HG03064 (cell line): ENCODE results near the gene ARHGAP11A.

ENCODE experiments used
- ATAC-seq: cut with Tn5 transposase; IDR thresholded peaks from one replicate; pipeline ENCODE4 v1.9.1; 2021; ENCODE audit warnings: low read depth; ENCODE audit not compliant: unreplicated experiment

Gene ARHGAP11A

DNA sequence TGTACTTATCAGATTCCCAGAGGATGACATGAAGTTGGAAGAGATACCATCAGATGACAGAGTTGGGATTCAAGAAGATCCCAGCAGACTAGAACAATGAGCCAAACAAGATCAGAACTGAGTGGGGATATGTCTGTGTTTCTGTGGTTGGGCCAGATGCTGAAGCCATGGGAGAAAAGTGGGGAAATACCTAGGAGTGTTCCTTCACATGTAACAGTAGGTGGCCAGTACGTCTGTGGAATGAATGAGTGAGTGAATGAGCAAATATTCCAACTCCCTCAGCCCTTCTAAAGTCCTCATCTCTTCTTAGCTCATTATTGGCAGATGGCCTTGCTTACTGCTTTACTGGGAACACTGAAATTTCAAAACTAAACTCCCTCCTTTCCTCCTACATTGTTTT is 70.3 kb downstream of the ARHGAP11A start:
- ATAC-seq, result no peak

- ATAC-seq, result no peak
These were observed 72.3 kb downstream of the ARHGAP11A start for GRCh38 chr15:32687556-32687955.

GRCh38 chr15:32688151-32688639 is 72.9 kb downstream of the ARHGAP11A start:
- no peak for ATAC-seq
